ENCODE data around the gene OTOF. TPM values are rescaled to one million over a fixed set of nuclear protein-coding genes. Genes with fewer than 3 reads are reported as not detected.
A peak's percentile ranks its signal among the peaks of the same experiment; 100 is the strongest.

The OTOF gene
- total and polyA plus RNA-seq, 7 donors, result 0.14 to 2.2 (median 0.34) TPM

DNA sequence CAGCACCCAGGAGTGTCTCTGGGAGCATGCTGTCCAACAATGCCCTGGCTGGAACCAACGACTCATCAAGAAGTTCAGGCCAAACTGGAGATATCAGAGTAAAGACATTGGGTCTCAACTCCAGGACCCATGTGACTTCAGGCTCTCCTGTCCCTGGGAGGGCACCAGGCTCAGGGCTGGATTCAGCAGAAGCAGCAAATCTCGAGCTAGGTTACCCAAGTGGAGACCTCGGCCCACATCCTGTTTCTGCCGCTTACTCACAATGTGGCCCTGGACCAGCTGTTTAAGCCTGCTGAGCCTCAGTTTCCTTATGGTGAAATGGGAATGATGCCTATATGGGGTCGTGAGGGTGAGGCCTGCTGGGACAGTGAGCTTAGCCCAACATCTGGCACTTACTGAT lies 9.3 kb upstream of the OTOF start:
- intact Hi-C loops (cut with DNase I), result no loop called here
- H3K27me3 ChIP-seq (ENCODE audit: insufficient read depth in 3 of 3, low read length in 2 of 3), result no peaks in the 10 kb centered on the region
- peaks cover 19% of the 10 kb centered on the region for H3K4me1 ChIP-seq
- H3K27ac ChIP-seq, result no peak overlapping the region
- WGBS, 3 donors, result 70 to 81% (median 77%) methylated on average over 5 of the region's 5 CpGs
- ATAC-seq (no peak), DNase-seq (no peak)
- no peak overlapping the region for H3K4me3 ChIP-seq
- TF ChIP-seq, protein P1, sequence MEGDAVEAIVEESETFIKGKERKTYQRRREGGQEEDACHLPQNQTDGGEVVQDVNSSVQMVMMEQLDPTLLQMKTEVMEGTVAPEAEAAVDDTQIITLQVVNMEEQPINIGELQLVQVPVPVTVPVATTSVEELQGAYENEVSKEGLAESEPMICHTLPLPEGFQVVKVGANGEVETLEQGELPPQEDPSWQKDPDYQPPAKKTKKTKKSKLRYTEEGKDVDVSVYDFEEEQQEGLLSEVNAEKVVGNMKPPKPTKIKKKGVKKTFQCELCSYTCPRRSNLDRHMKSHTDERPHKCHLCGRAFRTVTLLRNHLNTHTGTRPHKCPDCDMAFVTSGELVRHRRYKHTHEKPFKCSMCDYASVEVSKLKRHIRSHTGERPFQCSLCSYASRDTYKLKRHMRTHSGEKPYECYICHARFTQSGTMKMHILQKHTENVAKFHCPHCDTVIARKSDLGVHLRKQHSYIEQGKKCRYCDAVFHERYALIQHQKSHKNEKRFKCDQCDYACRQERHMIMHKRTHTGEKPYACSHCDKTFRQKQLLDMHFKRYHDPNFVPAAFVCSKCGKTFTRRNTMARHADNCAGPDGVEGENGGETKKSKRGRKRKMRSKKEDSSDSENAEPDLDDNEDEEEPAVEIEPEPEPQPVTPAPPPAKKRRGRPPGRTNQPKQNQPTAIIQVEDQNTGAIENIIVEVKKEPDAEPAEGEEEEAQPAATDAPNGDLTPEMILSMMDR (IDR thresholded peaks at IDR 0.05), result no peak
- H3K36me3 ChIP-seq (ENCODE audit: insufficient read depth in 1 of 2, low read depth in 1 of 2), result no peaks in the 10 kb centered on the region
- H3K9me3 ChIP-seq, result no peaks in the 10 kb centered on the region

DNA sequence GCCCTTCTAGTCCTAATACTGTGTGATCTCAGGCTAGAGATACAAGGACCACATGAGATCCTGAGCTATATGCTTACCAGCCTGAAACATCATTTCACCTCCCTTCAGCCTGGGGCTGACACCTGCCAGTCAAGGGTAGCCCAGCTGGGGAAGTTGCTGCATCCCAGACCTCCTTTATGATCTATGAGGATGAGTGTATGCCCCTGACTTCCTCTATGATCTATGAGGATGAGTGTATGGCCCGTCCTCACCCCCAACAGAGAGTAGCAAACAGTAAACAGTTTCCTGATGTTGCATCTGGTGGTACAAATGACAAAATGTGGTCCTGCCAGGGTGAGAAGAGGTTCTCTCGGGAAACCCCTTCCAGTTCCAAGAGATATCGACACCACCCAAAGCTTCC lies 8.9 kb upstream of the OTOF start:
- 74 to 98% (median 86%) methylated on average over 3 of the region's 3 CpGs for WGBS, 3 donors
- TF ChIP-seq, protein P1 (IDR thresholded peaks at IDR 0.05), result no peak
- Histone ChIP-seq H3K4me1 (peaks cover 23% of the 10 kb centered on the region), H3K36me3 (ENCODE audit: insufficient read depth in 1 of 2, low read depth in 1 of 2) (no peaks in the 10 kb centered on the region), H3K4me3 (no peak overlapping the region), H3K27me3 (ENCODE audit: insufficient read depth in 3 of 3, low read length in 2 of 3) (no peaks in the 10 kb centered on the region), H3K27ac (no peak overlapping the region), H3K9me3 (no peaks in the 10 kb centered on the region)
- DNase-seq (no peak), ATAC-seq (no peak)
- intact Hi-C loops (cut with DNase I), result no loop called here

DNA sequence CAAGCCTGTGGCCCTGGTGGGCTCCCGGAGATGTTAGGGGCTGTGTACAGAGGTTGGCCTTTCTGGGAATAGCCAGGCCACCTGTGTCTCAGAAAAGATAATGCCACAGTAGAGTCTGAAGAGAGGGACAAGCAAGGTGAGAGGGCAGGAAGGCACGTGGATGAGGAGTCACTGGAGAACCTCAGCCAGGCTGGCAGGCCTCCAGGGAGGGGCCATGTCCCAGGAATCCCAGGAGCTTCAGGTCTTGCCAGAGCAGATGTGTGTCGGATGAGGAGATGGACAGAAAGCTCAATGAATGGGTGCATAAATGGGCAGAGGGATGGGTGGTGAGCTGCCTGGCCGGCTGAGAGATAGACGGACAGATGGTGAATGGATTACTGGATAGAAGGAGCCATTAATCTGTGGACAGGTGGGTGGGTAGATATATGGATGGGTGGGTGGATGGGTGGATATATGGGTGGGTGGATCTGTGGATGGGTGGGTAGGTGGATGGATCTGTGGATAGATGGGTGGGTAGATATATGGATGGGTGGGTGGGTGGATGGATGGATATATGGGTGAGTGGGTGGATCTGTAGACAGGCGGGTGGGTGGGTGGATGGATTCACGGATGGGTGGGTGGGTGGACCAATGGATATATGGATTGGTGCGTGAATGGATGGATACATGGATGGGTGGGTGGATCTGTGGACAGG lies 7.9 kb upstream of the OTOF start:
- TF ChIP-seq, protein P1 (IDR thresholded peaks at IDR 0.05), result no peak
- no peaks in the 10 kb centered on the region for H3K36me3 ChIP-seq (ENCODE audit: insufficient read depth in 1 of 2, low read depth in 1 of 2)
- H3K27ac ChIP-seq, result no peak overlapping the region
- H3K4me1 ChIP-seq, result peaks cover 30% of the 10 kb centered on the region
- no peaks in the 10 kb centered on the region for H3K9me3 ChIP-seq
- H3K4me3 ChIP-seq, result no peak overlapping the region
- intact Hi-C loops (cut with DNase I), result no loop called here
- ATAC-seq, result no peak
- H3K27me3 ChIP-seq (ENCODE audit: insufficient read depth in 3 of 3, low read length in 2 of 3), result no peaks in the 10 kb centered on the region
- DNase-seq, result peak in 1 of 2 donors; percentile 47
- 85 to 95% (median 85%) methylated on average over 8 of the region's 8 CpGs for WGBS, 3 donors

DNA sequence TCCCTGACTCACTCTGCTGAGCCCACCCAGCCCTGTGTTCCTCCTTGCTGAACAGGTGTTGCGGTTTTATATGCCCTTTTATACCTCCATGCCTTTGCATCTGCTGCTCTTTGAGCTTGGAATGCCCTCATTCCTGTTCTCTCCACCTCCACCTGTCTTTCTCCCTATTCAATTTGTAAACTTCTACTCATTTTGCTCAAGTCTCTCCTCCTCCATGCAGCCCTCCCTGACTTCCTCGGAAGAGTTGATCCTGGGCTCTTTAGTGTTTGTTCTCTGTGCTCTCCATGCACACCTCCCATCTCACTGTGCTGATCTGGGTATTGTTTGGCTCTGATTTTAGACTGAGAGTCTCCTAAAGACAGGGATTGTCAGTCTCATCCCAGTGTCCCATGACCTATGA lies 7.2 kb upstream of the OTOF start:
- Histone ChIP-seq H3K4me1 (peaks cover 30% of the 10 kb centered on the region), H3K27me3 (ENCODE audit: insufficient read depth in 3 of 3, low read length in 2 of 3) (no peaks in the 10 kb centered on the region), H3K36me3 (ENCODE audit: insufficient read depth in 1 of 2, low read depth in 1 of 2) (no peaks in the 10 kb centered on the region), H3K27ac (no peak overlapping the region), H3K4me3 (no peak overlapping the region), H3K9me3 (no peaks in the 10 kb centered on the region)
- intact Hi-C loops (cut with DNase I), result no loop called here
- no peak for DNase-seq
- WGBS, 3 donors, result 86 to 92% (median 90%) methylated on average over 2 of the region's 2 CpGs
- TF ChIP-seq, protein P1 (IDR thresholded peaks at IDR 0.05), result no peak
- no peak for ATAC-seq

DNA sequence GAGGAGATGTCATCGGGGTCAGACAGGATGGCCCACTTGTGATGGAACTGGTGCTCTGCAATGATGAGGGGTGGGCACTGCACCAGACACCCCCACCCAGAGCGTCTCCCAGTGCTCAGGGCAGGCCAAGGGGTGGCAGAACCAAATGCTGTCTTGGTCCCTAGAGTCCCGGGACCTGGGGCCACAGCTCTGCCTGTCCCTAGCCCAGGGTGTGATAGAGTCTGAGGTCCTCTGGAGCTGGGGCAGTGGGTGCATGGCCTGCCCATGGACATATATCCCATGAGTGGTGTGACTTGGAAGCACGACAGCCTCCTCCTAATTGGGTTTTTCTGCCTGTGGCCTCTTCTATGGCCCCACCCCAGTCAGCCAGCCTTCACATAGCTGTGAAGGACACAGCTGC lies 6.7 kb upstream of the OTOF start:
- Histone ChIP-seq H3K27ac (peak overlapping the region; percentile 73), H3K36me3 (ENCODE audit: insufficient read depth in 1 of 2, low read depth in 1 of 2) (no peaks in the 10 kb centered on the region), H3K9me3 (no peaks in the 10 kb centered on the region), H3K4me1 (peaks cover 30% of the 10 kb centered on the region), H3K4me3 (no peak overlapping the region), H3K27me3 (ENCODE audit: insufficient read depth in 3 of 3, low read length in 2 of 3) (no peaks in the 10 kb centered on the region)
- 65 to 76% (median 69%) methylated on average over 4 of the region's 4 CpGs for WGBS, 3 donors
- DNase-seq (peak in 1 of 2 donors; percentile 21), ATAC-seq (peak in 1 of 4 donors; percentile 3)
- TF ChIP-seq, protein P1 (IDR thresholded peaks at IDR 0.05), result no peak
- intact Hi-C loops (cut with DNase I), result no loop called here
